Middle frontal gyrus (tissue), 1 donor: ENCODE data around the gene ME3.

Experiments used
- DNase-seq: peaks from one replicate; pipeline ENCODE4 v3.0.0-alpha.2; 2015; ENCODE audit warnings: low spot score; ENCODE audit errors: extremely low spot score

ME3 gene

GRCh38 chr11:86672007-86672621 is at the start of gene ME3:
ME3 (minus strand) TSS chr11:86672616.
- DNase-seq: no peak

GRCh38 chr11:86722006-86722405 is 49.6 kb upstream of the ME3 start:
- DNase-seq: no peak

- DNase-seq: no peak
These were observed 48.1 kb upstream of the ME3 start for GRCh38 chr11:86720546-86720945.

GRCh38 chr11:86719781-86720463 is 47.5 kb upstream of the ME3 start:
- DNase-seq: no peak

GRCh38 chr11:86718999-86719398 is 46.6 kb upstream of the ME3 start:
- DNase-seq: no peak

GRCh38 chr11:86718521-86718920 is 46.1 kb upstream of the ME3 start:
- no peak for DNase-seq

- no peak for DNase-seq
These were observed 45.5 kb upstream of the ME3 start for GRCh38 chr11:86717817-86718501.

GRCh38 chr11:86715611-86716010 is 43.2 kb upstream of the ME3 start:
- no peak for DNase-seq

GRCh38 chr11:86713552-86713951 is 41.1 kb upstream of the ME3 start:
- no peak for DNase-seq

- no peak for DNase-seq
These were observed 38.5 kb upstream of the ME3 start for GRCh38 chr11:86710936-86711335.

GRCh38 chr11:86708669-86709068 is 36.3 kb upstream of the ME3 start:
- no peak for DNase-seq

GRCh38 chr11:86706338-86707131 is 34.1 kb upstream of the ME3 start:
- DNase-seq: no peak

- no peak for DNase-seq
These were observed 32.3 kb upstream of the ME3 start for GRCh38 chr11:86704710-86705109.

GRCh38 chr11:86703987-86704386 is 31.6 kb upstream of the ME3 start:
- no peak for DNase-seq

- DNase-seq: no peak
These were observed 30.0 kb upstream of the ME3 start for GRCh38 chr11:86702220-86702983.

GRCh38 chr11:86699040-86699791 is 26.8 kb upstream of the ME3 start:
- DNase-seq: no peak

GRCh38 chr11:86698639-86699038 is 26.2 kb upstream of the ME3 start:
- no peak for DNase-seq

GRCh38 chr11:86696451-86696850 is 24.0 kb upstream of the ME3 start:
- DNase-seq: no peak

- no peak for DNase-seq
These were observed 23.6 kb upstream of the ME3 start for GRCh38 chr11:86696004-86696403.

- no peak for DNase-seq
These were observed 23.0 kb upstream of the ME3 start for GRCh38 chr11:86695373-86695772.
